Astrocyte (in vitro differentiated cells and primary cell): ENCODE measurements around the gene PIGT.

Experiments used
- EZH2 ChIP-seq: IDR thresholded peaks from 2 replicates; pipeline ENCODE4 v1.6.1; 2012; ENCODE audit warnings: mild to moderate bottlenecking, low read length, inconsistent platforms; ENCODE audit not compliant: insufficient read depth
- TF ChIP-seq, protein P1 (sequence below): IDR thresholded peaks from 2 replicates; pipeline ENCODE4 v1.5.1; 2011; ENCODE audit warnings: low read depth, mild to moderate bottlenecking, inconsistent platforms, low read length, moderate library complexity; ENCODE audit not compliant: insufficient read depth

GRCh38 chr20:45405571-45406259, 10.2 kb upstream of the PIGT start:
- TF ChIP-seq, protein P1, sequence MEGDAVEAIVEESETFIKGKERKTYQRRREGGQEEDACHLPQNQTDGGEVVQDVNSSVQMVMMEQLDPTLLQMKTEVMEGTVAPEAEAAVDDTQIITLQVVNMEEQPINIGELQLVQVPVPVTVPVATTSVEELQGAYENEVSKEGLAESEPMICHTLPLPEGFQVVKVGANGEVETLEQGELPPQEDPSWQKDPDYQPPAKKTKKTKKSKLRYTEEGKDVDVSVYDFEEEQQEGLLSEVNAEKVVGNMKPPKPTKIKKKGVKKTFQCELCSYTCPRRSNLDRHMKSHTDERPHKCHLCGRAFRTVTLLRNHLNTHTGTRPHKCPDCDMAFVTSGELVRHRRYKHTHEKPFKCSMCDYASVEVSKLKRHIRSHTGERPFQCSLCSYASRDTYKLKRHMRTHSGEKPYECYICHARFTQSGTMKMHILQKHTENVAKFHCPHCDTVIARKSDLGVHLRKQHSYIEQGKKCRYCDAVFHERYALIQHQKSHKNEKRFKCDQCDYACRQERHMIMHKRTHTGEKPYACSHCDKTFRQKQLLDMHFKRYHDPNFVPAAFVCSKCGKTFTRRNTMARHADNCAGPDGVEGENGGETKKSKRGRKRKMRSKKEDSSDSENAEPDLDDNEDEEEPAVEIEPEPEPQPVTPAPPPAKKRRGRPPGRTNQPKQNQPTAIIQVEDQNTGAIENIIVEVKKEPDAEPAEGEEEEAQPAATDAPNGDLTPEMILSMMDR, result no peak
- TF ChIP-seq EZH2, result no peak
